Measurements from ENCODE around the gene CCDC68. TPM values are rescaled to one million over a fixed set of nuclear protein-coding genes. Genes with fewer than 3 reads are reported as not detected.

CCDC68 gene
- total RNA-seq, 1 experiment from 2014 or later: 6.9 TPM

DNA sequence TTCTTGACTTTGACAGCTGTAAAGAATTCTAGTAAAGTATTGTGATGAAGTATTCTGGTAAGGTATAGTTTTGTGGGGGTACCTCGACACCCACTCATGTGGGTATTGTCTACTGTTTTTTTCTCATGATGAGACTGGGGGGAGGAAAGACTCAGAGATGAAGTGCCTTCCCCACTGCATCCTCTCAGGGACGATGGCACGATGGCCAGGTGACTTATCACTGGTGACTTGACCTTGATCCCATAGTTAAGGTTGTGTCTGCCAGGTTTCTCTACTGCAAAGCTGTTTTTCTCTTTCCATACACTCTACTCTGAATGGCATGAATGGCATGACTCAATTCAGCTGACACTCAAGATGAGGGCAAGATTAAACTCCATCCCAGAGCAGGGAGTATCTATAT is 936 bp upstream of the CCDC68 start:
- Mint-ChIP-seq H3K36me3 (ENCODE audit: insufficient read depth, unreplicated experiment) (no peaks in the 10 kb centered on the region), H3K9me3 (ENCODE audit: unreplicated experiment) (no peaks in the 10 kb centered on the region), H3K27me3 (ENCODE audit: insufficient read depth, unreplicated experiment) (no peaks in the 10 kb centered on the region), H3K27ac (ENCODE audit: unreplicated experiment) (no peak overlapping the region), H3K4me1 (ENCODE audit: low read depth, unreplicated experiment) (peaks cover 14% of the 10 kb centered on the region), H3K4me3 (ENCODE audit: unreplicated experiment) (peak overlapping the region; percentile 90)
- H3K36me3 ChIP-seq (ENCODE audit: control insufficient read depth, insufficient read depth, low read length): no peaks in the 10 kb centered on the region
- BruUV-seq (replicated peaks): no TSS peak
- no peak for DNase-seq
- intact Hi-C loops (cut with micrococcal nuclease; ENCODE audit: unreplicated experiment): no loop called here
- TF ChIP-seq, protein P1, sequence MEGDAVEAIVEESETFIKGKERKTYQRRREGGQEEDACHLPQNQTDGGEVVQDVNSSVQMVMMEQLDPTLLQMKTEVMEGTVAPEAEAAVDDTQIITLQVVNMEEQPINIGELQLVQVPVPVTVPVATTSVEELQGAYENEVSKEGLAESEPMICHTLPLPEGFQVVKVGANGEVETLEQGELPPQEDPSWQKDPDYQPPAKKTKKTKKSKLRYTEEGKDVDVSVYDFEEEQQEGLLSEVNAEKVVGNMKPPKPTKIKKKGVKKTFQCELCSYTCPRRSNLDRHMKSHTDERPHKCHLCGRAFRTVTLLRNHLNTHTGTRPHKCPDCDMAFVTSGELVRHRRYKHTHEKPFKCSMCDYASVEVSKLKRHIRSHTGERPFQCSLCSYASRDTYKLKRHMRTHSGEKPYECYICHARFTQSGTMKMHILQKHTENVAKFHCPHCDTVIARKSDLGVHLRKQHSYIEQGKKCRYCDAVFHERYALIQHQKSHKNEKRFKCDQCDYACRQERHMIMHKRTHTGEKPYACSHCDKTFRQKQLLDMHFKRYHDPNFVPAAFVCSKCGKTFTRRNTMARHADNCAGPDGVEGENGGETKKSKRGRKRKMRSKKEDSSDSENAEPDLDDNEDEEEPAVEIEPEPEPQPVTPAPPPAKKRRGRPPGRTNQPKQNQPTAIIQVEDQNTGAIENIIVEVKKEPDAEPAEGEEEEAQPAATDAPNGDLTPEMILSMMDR (IDR thresholded peaks at IDR 0.05; ENCODE audit: insufficient read depth in 1 of 2, low read depth in 1 of 2, low read length in 1 of 2, severe bottlenecking in 1 of 2, unreplicated experiment in 1 of 2): no peak
- ChIA-PET CTCF (no interaction called here), POLR2A (no interaction called here)
- no peak overlapping the region for H3K4me3 ChIP-seq (ENCODE audit: low read depth, low read length)
- H3K4me1 ChIP-seq: peaks cover 8% of the 10 kb centered on the region; the same call in 1 of the 2 replicates
- no peaks in the 10 kb centered on the region for H3K9me3 ChIP-seq
- no peaks in the 10 kb centered on the region for H3K27me3 ChIP-seq (replicated peaks; ENCODE audit: control insufficient read depth, insufficient read depth, low read length)

DNA sequence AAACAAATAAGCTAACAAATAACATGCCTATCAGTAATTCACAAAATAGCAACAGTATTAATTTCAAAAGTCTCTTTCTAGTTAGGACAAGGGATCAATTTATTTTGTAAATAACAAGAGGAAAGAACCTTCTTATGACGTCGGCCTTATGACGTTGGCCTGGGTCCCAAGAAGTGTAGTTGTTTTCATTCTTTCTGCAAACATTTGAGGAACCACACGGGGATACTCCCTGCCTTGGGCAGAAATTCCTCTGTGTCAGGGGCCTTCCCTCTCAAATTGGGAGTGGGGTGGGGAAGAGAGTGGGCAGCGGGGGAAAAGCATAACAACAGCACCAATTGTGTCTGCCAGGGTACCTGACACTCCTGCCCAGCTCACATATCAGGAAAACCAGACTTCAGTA is 1.3 kb downstream of the CCDC68 start:
- DNase-seq: peak in 1 of 2 experiments; percentile 7
- no TSS peak for BruUV-seq (replicated peaks)

GRCh38 chr18:54957296-54957832 is 1.9 kb downstream of the CCDC68 start:
- H3K27me3 Mint-ChIP-seq (ENCODE audit: insufficient read depth, unreplicated experiment): no peaks in the 10 kb centered on the region
- no peaks in the 10 kb centered on the region for H3K36me3 Mint-ChIP-seq (ENCODE audit: insufficient read depth, unreplicated experiment)
- POLR2A ChIA-PET: no interaction called here
- H3K4me3 ChIP-seq (ENCODE audit: low read depth, low read length): no peak overlapping the region
- H3K9me3 ChIP-seq: no peaks in the 10 kb centered on the region
- no peaks in the 10 kb centered on the region for H3K27me3 ChIP-seq (replicated peaks; ENCODE audit: control insufficient read depth, insufficient read depth, low read length)
- no peaks in the 10 kb centered on the region for H3K36me3 ChIP-seq (ENCODE audit: control insufficient read depth, insufficient read depth, low read length)
- H3K4me1 ChIP-seq: peaks cover 8% of the 10 kb centered on the region; the same call in 1 of the 2 replicates
- TF ChIP-seq, protein P1 (IDR thresholded peaks at IDR 0.05; ENCODE audit: insufficient read depth in 1 of 2, low read depth in 1 of 2, low read length in 1 of 2, severe bottlenecking in 1 of 2, unreplicated experiment in 1 of 2): no peak
- BruUV-seq (replicated peaks): no TSS peak
- H3K4me1 Mint-ChIP-seq (ENCODE audit: low read depth, unreplicated experiment): peaks cover 14% of the 10 kb centered on the region
- H3K4me3 Mint-ChIP-seq (ENCODE audit: unreplicated experiment): peak overlapping the region; percentile 38
- intact Hi-C loops (cut with micrococcal nuclease; ENCODE audit: unreplicated experiment): no loop called here
- CTCF ChIA-PET: no interaction called here
- H3K27ac Mint-ChIP-seq (ENCODE audit: unreplicated experiment): peak overlapping the region; percentile 81
- no peak for DNase-seq
- no peaks in the 10 kb centered on the region for H3K9me3 Mint-ChIP-seq (ENCODE audit: unreplicated experiment)

More for the DNA sequence above, 1.3 kb downstream of the CCDC68 start:
- intact Hi-C loops (cut with micrococcal nuclease; ENCODE audit: unreplicated experiment): loop anchor here (1.0 kb wide), 2 partner anchors 10 to 25 kb away; no protein-coding TSS in a partner anchor
- no peaks in the 10 kb centered on the region for H3K27me3 Mint-ChIP-seq (ENCODE audit: insufficient read depth, unreplicated experiment)
- H3K4me1 ChIP-seq: peaks cover 8% of the 10 kb centered on the region; the same call in 1 of the 2 replicates
- no peaks in the 10 kb centered on the region for H3K9me3 ChIP-seq
- no peaks in the 10 kb centered on the region for H3K36me3 ChIP-seq (ENCODE audit: control insufficient read depth, insufficient read depth, low read length)
- H3K4me1 Mint-ChIP-seq (ENCODE audit: low read depth, unreplicated experiment): peaks cover 14% of the 10 kb centered on the region
- POLR2A ChIA-PET: no interaction called here
- peak overlapping the region; percentile 90 for H3K4me3 Mint-ChIP-seq (ENCODE audit: unreplicated experiment)
- H3K4me3 ChIP-seq (ENCODE audit: low read depth, low read length): peak overlapping the region; percentile 63
- TF ChIP-seq, protein P1 (IDR thresholded peaks at IDR 0.05; ENCODE audit: insufficient read depth in 1 of 2, low read depth in 1 of 2, low read length in 1 of 2, severe bottlenecking in 1 of 2, unreplicated experiment in 1 of 2): no peak
- no peaks in the 10 kb centered on the region for H3K27me3 ChIP-seq (replicated peaks; ENCODE audit: control insufficient read depth, insufficient read depth, low read length)
- CTCF ChIA-PET: no interaction called here
- no peaks in the 10 kb centered on the region for H3K36me3 Mint-ChIP-seq (ENCODE audit: insufficient read depth, unreplicated experiment)
- H3K9me3 Mint-ChIP-seq (ENCODE audit: unreplicated experiment): no peaks in the 10 kb centered on the region
- H3K27ac Mint-ChIP-seq (ENCODE audit: unreplicated experiment): peak overlapping the region; percentile 81

Data from Caco-2 (cell line).